ENCODE results near the gene PRIMA1.

Gene PRIMA1

GRCh38 chr14:93794756-93795155, 6.5 kb upstream of the PRIMA1 start:
- no peak for TF ChIP-seq CTCF (conservative IDR thresholded peaks at IDR 0.05; ENCODE audit: low read length)
- H3K4me3 ChIP-seq (ENCODE audit: low read length), result no peak overlapping the region
- no peak for DNase-seq (ENCODE audit: low read depth)

GRCh38 chr14:93793555-93794324, 5.5 kb upstream of the PRIMA1 start:
- DNase-seq (ENCODE audit: low read depth), result no peak
- TF ChIP-seq CTCF (conservative IDR thresholded peaks at IDR 0.05; ENCODE audit: low read length), result no peak
- no peak overlapping the region for H3K4me3 ChIP-seq (ENCODE audit: low read length)

- no peak overlapping the region for H3K4me3 ChIP-seq (ENCODE audit: low read length)
- DNase-seq (ENCODE audit: low read depth), result no peak
- TF ChIP-seq CTCF (conservative IDR thresholded peaks at IDR 0.05; ENCODE audit: low read length), result no peak
Observed at GRCh38 chr14:93792391-93792790, 4.1 kb upstream of the PRIMA1 start.

- TF ChIP-seq CTCF (conservative IDR thresholded peaks at IDR 0.05; ENCODE audit: low read length), result no peak
- no peak overlapping the region for H3K4me3 ChIP-seq (ENCODE audit: low read length)
- no peak for DNase-seq (ENCODE audit: low read depth)
Observed at GRCh38 chr14:93790966-93791365, 2.7 kb upstream of the PRIMA1 start.

GRCh38 chr14:93789228-93790130, 1.2 kb upstream of the PRIMA1 start:
- DNase-seq (ENCODE audit: low read depth), result no peak
- H3K4me3 ChIP-seq (ENCODE audit: low read length), result no peak overlapping the region; the same call in 1 of the 2 replicates
- TF ChIP-seq CTCF (conservative IDR thresholded peaks at IDR 0.05; ENCODE audit: low read length), result no peak

GRCh38 chr14:93788543-93789227, 400 bp upstream of the PRIMA1 start:
- H3K4me3 ChIP-seq (ENCODE audit: low read length), result no peak overlapping the region; the same call in 1 of the 2 replicates
- DNase-seq (ENCODE audit: low read depth), result no peak
- TF ChIP-seq CTCF (conservative IDR thresholded peaks at IDR 0.05; ENCODE audit: low read length), result no peak
